GM19328 (cell line): Measurements from ENCODE around the gene FSHR.

Experiments used
- ATAC-seq: cut with Tn5 transposase; IDR thresholded peaks from one replicate; pipeline ENCODE4 v1.9.1; 2021; ENCODE audit warnings: mild to moderate bottlenecking, moderate library complexity; ENCODE audit not compliant: unreplicated experiment

FSHR gene

DNA sequence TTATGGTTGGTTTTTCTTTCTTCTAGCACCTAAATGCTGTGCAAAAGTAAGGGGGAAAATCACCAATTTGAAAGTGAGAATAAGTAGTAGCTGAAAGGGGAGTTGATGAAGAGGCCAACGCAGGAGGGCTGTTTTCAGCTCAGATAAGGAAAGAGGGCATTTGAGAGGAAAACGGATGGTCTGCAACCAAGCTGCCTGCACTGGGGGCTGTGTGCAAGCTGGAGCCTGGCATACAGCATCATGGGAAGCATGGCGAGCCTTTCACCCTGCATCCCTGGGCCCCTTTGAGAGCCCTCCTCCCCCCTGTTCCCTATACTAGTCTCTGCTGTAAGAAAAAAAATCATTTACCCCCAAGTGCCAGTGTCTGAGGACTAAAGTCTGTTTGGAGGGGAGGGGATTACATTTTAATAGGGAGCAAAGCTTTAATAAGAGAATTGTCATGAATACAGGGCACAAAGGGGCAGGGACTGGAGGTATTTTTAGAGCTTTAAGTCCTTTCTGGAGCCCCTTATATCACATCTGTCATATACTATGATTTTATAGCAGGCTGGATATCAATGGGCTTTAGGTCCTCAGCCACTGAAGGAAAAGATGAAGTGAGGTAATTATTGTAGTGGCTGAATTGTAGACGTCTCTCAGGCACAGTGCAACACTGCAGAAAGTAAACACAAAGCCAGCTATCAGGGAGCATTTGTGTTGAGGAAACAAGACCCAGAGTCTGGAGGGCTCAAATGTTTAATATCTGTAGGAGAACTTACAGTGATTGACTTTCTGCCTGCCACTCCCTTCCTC, 120.7 kb downstream of the FSHR start:
- no peak for ATAC-seq

DNA sequence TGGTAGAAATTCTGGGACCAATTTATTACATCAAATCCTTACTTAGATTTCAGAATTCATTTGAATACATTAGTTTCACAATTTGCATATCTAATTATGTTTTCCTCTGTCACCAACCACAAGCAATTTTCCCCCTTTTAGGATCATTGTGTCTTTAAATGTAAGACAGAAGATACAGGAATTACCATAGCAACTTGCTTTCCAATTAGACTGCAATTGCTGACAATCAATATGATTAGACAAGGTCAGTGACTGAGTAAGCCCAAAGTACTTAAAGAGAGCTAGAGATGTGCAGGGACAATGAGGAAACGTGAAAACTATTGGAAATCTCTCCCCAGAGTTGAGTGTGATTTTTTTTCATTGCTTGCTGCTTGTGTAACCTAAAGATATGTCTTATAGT, 121.4 kb downstream of the FSHR start:
- no peak for ATAC-seq

DNA sequence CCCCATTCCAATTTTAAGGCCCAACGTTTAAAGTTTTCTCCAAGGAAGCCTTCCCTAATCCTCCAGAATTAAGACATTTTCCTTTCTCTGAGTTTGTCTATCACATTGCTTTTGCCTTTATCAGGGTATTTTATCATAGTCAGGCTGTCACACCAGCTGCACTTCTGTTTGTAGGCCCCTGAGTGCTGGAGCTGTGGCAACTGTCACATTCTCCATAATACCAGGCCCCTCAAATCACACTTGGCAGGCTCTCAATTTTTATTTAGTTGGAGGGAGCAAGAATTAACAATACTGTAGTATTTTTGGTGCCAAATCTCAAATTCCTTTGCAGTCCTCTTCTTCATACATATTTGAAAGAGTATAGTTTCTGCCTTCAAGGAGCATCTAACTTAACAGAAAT, 122.2 kb downstream of the FSHR start:
- no peak for ATAC-seq

DNA sequence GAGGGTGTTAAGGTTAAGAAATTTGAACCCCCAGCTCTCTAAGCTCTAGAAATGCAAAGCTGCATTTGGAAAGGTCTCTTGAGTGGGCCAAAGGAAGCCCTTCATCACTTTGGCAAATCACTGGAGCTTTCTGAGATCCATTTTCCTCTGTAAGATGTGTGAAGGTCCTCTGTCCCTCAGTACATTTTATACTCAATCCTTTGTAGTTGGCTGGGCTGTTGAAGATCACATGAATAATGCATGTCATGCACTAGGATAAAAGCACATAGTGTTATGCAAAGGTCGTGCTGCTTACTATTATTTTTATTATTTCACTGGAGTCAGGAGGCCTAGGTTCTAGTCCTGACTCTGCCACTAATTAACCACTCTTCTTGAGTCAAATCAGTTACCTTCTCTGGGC, 124.9 kb downstream of the FSHR start:
- no peak for ATAC-seq

DNA sequence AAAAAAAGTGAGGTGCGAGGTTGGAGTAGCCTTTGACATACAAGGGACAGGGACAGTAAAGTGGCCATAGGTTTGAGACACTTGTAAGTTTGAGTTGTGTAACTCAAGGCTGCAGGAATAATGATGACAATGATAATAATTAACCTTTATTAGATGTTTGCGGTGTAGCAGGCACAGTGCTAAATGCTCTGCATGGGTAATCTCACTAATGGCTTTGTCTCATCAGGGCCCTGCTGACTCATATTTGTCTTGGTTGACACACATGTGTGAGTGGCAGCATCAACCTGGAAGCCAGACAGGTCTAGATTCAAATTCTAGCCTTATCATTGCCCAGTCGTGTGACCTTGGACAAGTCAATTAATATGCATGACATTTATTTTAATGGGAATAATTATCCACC, 126.2 kb downstream of the FSHR start:
- peak; percentile 94 for ATAC-seq

DNA sequence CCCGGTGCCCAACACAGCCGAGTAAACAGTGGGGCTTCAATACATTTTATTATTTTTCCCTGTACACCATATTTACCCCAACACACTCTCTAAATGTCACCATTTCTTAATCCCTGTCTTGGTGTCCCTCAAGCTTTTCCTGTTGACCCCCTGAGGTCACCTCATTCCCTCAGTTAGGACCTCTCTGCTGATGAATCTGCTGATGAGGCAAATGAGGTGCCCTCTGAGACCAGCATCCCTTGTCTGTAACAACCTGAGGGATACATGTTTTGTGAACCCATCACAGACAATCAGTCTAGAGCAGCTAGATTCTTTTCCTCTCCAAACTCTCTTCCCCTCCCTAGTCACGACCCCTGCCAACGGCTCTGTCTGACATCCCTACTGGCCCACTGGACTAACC, 127.6 kb downstream of the FSHR start:
- no peak for ATAC-seq

DNA sequence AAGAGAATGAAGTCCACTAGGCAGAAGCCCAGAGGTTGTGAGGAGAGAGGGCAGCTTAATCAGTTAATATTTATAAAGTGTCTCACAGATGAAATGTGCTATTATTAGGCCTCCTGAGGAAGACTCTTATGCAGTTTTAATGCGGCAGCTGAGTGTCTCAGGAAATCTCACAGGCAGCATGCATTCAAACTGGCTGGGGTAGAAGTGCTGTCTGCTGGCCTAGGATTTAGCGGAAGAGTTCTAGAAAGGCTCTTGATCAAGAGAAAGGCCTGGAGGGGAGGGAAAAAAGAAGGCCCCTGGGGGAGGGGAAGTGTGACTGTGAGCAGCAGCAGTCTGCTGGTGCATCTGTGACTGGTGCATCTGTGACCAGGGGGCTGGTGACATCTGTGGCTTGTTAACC, 133.0 kb downstream of the FSHR start:
- no peak for ATAC-seq

DNA sequence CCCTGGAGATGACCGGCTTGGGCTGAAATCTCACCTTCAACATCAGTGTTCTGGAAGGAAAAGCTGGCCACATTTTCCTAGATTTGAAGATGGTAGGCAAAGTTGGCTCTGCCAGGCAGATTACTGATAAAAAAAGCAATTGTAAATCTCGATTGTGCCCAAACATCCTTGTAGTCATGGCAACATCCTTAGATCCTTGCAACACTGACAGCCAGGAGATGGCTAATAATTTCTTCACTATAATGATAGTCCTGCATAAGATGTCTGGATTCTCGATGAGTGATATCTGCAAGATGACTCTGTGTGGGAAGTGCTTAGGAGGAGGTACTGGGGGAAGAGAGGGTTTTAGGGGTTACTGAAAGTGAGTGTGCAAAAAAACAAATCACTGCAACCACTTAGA, 149.1 kb downstream of the FSHR start:
- no peak for ATAC-seq

DNA sequence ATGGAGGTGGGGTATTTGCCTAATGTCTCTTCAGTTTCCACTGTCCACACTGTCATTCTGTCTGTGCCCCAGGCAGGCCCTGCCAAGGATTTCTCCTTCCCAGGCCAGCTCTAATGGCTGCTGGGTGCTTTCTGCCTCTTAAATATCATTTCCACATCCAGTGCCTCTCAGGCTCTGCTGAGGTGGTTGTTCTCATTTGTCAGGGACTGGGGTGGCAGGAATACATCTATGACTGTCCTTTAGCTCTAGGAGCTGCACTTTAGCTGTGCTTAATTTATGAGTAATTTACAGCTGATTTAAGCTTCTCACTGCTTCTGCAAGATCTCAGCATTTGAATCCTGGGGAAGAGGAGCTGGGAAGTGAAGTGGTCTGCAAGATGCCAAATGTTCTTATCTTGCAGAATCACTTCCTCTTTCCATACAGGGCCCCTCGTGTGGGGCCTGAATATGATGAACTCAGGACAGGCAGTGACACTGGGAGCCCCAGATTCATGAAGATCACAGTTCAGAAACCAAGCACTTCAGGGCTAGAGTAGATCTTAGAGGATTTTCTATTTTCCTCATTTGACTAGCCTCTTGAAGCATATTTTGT, 150.2 kb downstream of the FSHR start:
- ATAC-seq = peak; percentile 75

DNA sequence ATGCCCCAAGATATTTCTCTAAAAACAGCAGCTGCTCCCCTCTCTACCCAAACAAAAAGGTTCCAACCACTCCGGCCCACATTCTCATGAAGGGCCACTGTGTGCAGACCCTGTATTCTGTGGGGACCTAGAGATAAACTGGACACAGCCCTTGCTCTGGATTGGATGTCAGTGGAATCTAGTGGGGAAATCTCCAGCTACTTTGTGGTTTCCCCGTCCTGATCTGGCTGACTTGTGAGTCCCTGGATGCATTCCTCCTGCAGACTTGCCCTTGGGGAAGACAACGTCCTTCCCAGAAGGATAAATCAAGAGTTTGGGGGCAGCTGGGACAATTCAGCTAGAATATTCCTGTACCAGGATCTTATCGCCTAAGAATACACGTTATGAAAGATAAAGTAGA, 151.1 kb downstream of the FSHR start:
- ATAC-seq = no peak

DNA sequence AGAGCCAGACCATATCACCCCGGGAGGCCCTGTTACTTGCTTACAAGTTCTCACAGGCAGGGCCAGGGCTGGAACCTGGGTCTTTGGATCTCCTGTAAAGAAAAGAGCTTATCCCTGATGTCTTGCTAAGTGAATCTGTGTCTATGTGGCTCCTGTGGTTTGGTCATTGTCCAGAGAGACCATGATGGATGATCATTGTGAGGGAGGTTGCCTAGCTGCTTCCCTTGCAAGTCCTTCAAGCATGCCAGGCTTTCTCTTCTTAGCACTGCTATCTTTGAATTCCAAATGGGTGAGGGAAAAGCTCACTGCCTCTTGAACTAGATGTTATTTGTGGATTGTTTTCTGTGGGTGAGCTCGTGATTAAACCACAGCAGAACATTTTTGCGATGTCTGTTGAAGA, 151.6 kb downstream of the FSHR start:
- ATAC-seq = no peak

DNA sequence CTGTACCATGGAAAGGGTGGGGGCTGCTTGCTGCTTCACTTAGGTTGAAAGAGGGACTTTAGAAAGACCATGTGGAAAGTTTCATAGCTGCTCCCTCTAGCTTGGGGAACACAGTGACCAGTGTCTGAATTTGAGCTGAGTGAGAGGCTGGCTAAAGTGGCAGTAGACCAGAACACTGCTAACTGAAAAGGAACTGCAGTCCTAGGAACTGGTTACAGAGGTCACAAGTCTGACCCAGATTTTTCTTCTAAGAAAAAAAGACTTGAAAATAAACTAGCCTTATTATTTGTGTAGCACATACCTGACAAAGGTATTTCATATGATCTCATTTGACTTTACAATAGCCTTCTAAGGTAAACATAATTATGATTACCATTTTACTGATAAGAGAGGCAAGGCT, 153.6 kb downstream of the FSHR start:
- no peak for ATAC-seq

DNA sequence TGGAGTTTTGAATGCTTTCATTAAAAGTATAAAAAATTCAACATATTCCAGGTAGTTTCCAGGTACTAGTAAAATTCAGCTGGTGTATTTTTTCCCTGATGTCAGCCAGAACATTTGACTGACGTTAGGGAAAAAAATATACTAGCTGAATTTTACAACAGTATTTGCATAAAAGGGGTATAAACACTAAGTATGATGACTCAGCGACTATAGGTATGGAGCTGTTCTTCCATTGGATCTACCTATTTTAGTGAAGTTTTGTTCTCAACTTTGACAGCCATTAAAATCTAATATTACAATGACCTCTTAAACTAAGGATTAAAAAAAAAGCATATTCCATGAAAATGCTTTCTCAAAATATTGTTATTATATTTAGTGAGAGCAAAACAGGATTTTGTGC, 155.9 kb downstream of the FSHR start:
- no peak for ATAC-seq

DNA sequence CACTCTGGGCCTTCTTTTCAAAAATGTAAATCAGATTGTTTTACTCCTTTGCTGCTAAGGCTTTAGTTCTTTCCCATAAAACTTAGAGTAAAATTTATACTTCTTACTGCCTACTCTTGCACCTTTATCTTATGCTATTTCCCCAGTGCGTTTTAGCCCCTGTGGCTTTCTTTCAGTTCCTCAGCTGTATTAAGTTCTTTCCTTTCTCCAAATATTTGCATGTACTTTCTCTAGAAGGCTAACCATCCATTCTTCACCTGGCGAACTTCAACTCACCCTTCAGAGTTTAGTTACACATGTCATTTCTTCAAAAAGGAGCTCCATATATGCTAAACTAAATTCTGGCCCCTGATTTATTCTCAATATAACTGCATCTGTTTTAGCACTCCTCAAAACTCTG, 160.7 kb downstream of the FSHR start:
- peak; percentile 53 for ATAC-seq

DNA sequence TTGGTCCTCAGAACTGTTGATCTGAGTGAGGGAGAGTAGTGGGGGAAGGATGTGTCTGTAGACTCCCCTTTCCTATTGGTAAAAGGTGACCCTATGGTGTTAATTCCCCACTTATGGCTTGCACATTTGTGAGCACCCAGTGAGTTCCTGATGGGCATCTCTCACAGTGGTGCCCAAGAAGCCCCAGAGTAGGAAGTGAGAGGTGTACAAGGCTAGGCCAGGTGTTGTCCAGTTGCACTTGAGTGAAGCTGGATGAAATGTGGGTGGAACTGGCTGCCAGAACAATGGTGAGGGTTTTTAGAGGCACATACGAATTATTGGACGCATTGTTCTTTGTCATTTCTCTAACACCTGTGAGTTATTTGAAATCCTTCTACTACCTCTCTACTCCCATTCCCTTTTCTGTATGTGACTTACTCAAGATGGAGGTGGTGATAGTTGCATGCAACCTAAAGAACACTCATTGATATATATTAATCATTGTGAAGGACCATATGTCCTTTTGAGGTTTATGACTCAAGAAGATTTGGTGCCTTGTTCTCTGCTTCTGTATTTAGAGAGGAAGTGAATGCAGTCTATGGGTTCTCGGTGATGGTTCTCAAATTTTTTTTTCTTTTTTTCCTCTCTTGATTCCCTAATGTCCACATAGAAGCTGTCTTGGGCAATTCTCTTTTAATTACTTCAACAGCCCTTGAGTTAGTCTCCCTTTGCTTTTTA, 162.7 kb downstream of the FSHR start:
- peak; percentile 40 for ATAC-seq

DNA sequence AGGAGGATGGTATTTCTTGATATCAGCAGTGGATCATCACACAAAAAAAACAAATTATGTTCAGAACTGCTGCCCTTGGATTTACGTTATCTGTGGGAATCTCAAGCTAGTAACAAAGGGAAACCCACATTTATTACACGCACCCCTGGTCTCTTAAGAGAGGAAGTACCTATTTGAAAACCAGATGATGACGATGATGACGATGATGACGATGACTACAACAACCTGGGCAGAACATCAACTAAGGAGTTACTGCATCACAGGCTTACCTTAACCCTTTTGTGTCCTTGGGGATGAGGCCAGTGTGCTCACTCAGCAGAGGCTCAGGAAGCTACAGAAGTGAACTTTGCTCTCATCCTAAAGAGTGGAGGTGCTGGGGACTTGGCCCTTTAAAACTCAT, 169.4 kb downstream of the FSHR start:
- peak; percentile 6 for ATAC-seq

DNA sequence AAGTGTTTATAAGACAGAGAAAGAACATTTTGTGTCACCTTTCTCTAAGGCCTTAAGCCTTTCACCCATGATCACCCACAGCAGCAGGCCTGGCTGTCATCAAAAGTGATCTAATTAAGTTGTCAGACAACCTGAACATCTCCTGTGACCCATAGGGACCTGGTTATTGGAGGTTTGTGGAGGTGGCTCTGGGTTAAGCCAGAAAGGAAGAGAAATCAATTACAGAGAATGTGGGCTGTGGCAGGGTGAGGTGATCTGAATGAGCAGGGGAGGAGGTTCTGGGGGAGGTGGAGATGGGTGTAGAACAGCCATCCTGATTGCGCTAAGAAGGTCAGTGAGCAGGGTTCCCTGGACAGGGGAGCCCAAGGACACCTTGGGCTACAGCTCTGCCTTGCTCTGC, 170.8 kb downstream of the FSHR start:
- ATAC-seq = no peak

DNA sequence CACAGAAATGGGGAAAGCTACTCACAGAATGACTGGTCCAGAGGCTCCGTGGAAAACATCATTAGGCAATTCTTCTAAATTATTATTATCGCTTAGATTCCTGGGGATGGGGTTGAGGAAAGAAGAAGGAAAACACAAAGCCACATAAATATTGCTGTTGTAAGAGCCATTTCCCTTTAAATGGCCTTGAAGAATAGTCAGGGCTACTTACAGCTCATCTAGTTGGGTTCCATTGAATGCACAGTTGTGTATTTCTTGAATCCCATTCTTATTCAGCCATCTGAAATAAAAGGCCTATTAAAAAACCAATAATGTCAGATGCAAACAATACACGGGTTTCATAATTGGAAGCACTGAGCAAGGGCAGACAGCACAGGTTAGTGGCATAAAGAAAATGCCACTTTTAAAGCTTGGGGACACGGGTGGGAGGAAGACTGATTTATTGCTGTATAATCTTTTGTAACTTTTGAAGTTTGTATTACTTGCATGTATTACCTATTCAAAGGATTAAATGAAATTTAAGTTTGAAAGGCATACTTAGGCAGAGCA, 171.4 kb downstream of the FSHR start:
- ATAC-seq = no peak

DNA sequence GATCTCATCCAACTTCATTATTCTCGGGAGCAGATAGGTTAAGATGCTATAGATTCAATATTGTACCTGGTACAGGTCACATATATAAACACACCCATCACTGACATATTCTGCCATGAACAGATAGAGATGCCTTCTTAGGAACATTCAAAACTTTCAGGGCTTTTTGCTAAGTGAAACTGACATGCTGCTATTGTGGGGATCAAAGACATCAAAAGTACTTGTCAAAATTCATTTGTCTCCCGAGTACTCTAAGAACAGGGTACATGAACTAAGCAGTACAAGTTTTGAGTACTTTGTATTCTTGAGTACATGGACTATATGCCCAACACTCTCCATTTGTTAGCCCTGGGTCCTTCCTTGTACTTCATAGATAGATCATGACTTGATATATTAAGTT, 173.5 kb downstream of the FSHR start:
- ATAC-seq = no peak

DNA sequence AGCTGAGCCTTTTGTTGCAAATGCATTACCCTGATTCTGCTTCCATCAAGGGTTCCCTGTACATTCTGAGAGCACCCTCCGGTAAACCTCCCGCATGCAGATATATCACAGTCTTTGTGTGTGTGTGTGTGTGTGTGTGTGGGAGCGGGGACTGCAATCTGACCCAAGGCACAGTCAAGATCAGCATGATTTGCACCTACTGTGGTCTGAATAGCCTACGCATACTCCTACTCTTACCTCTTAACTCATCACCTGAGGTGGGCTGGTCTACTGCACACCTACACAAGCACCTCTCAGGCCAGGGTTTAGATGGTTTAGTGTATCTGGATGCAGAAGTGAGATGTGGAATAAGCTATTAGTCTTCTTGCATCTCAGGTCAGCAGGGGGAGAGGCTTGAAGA, 174.6 kb downstream of the FSHR start:
- no peak for ATAC-seq

DNA sequence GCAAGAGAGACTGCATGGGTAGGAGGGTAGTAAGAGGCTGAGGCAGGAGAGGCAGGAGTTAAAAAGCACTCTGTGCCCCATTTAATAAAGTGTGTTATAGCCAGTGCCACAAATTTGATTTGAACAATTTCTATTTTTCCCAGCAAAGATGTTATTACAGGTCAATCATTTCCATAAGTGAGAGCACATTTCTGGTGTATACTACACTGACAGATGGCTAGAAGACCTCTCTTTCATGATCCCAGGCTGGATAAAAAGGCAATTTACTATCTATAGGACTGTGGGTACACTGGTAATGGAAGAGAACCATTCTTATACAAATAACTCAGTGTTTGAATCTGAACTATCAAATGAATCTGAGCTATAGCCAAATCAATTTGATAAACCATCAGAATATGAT, 176.2 kb downstream of the FSHR start:
- no peak for ATAC-seq

DNA sequence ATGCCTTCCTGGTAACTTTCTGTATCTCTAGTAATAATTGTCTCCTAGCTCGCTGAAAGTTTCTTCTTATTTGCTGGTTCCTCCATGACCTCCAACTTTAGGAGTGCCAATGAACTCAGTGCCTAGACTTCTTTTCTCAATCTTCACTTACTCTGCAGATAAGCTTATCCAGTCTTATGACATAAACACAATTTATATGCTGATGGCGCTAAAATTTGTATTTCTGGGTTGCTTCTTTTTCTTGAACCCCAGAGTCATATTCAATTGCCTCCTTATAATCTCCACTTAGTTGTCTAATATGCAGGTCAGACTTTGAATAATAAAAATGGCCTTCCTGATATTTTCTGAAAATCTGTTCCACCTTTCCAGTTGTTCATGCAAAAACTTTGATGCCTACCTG, 182.5 kb downstream of the FSHR start:
- ATAC-seq = no peak
